PC-3 (cell line): ENCODE data around the gene ABRACL. TPM values are rescaled to one million over a fixed set of nuclear protein-coding genes. Genes with fewer than 3 reads are reported as not detected.
A peak's percentile ranks its signal among the peaks of the same experiment; 100 is the strongest.

Source experiments
- ATAC-seq: fragments of 200-7000 bp; cut with Tn5 transposase; 2 replicates; pipeline ENCODE4 v1.9.1; 2020; ENCODE audit warnings: mild to moderate bottlenecking, moderate library complexity
- BruUV-seq: library from RNA; stranded (reverse); fragments of 400-500 nt; replicated peaks from 2 replicates; lab custom pipeline; 2021; lab: Mats Ljungman, UMichigan
- CTCF ChIA-PET: fragments of 300-600 bp; sonication (Branson Sonifier 250); formaldehyde crosslinking; loops from one replicate; lab custom pipeline; 2022; ENCODE audit warnings: antibody characterized with exemption; lab: Charles Lee
- POLR2A ChIA-PET: fragments of 300-600 bp; sonication (Branson Sonifier 250); formaldehyde crosslinking; loops from one replicate; lab custom pipeline; 2022; ENCODE audit warnings: antibody characterized with exemption; ENCODE audit not compliant: unreplicated experiment; lab: Charles Lee
- DNase-seq: peaks from one replicate; pipeline ENCODE4 v3.0.0-alpha.2; 2015
- H2AFZ ChIP-seq: fragments of 300-600 bp; sonication (generic); 2 replicates; pipeline ENCODE4 v1.6.0; 2016; ENCODE audit warnings: antibody characterized with exemption, low read length
- H3F3A ChIP-seq: fragments of 300-600 bp; sonication (generic); one replicate; pipeline ENCODE4 v1.6.0; 2017; ENCODE audit warnings: antibody characterized with exemption, low read length, control low read depth, mild to moderate bottlenecking; ENCODE audit not compliant: unreplicated experiment
- H3K27ac ChIP-seq: fragments of 300-600 bp; sonication (generic); 2 replicates; pipeline ENCODE4 v1.5.1; 2016; ENCODE audit warnings: mild to moderate bottlenecking, low read length
- H3K27me3 ChIP-seq: fragments of 300-600 bp; sonication (generic); 2 replicates; pipeline ENCODE4 v1.6.1; 2016; ENCODE audit warnings: low read length, mixed read lengths
- H3K36me3 ChIP-seq: fragments of 300-600 bp; sonication (generic); 2 replicates; pipeline ENCODE4 v1.6.1; 2016; ENCODE audit warnings: low read depth, mixed run types, low read length, mixed read lengths
- H3K4me1 ChIP-seq: fragments of 300-600 bp; sonication (generic); 2 replicates; pipeline ENCODE4 v1.5.1; 2016; ENCODE audit warnings: low read length; ENCODE audit not compliant: insufficient read depth
- H3K4me2 ChIP-seq: fragments of 300-600 bp; sonication (generic); 2 replicates; pipeline ENCODE4 v1.6.0; 2016; ENCODE audit warnings: low read length
- H3K4me3 ChIP-seq: fragments of 300-600 bp; sonication (generic); 2 replicates; pipeline ENCODE4 v1.5.1; 2016; ENCODE audit warnings: mild to moderate bottlenecking, low read length, mixed read lengths
- H3K79me2 ChIP-seq: fragments of 300-600 bp; sonication (generic); 2 replicates; pipeline ENCODE4 v1.6.1; 2017; ENCODE audit warnings: low read length, mixed read lengths
- H3K9ac ChIP-seq: fragments of 300-600 bp; sonication (generic); 2 replicates; pipeline ENCODE4 v1.6.0; 2016; ENCODE audit warnings: mild to moderate bottlenecking, low read length
- H3K9me2 ChIP-seq: fragments of 300-600 bp; sonication (generic); replicated peaks from 2 replicates; pipeline ENCODE4 v1.6.1; 2016; ENCODE audit warnings: mixed run types, low read length, mixed read lengths
- H3K9me3 ChIP-seq: fragments of 300-600 bp; sonication (generic); 2 replicates; pipeline ENCODE4 v1.6.1; 2016; ENCODE audit warnings: low read length, mixed read lengths
- H4K20me1 ChIP-seq: fragments of 300-600 bp; sonication (generic); 2 replicates; pipeline ENCODE4 v1.6.1; 2016; ENCODE audit warnings: low read length, mixed read lengths
- CTCF ChIP-seq: fragments of 300-600 bp; sonication (generic); conservative IDR thresholded peaks from 2 replicates; pipeline ENCODE4 v1.5.1; 2017; ENCODE audit warnings: antibody characterized with exemption, low read depth, mild to moderate bottlenecking, low read length
- EZH2 ChIP-seq: fragments of 300-600 bp; sonication (generic); IDR thresholded peaks from one replicate; pipeline ENCODE4 v1.6.1; 2017; ENCODE audit warnings: antibody characterized with exemption, mild to moderate bottlenecking, low read length; ENCODE audit not compliant: unreplicated experiment
- EZH2phosphoT487 ChIP-seq: fragments of 300-600 bp; sonication (generic); IDR thresholded peaks from 2 replicates; pipeline ENCODE4 v1.6.1; 2018; ENCODE audit warnings: mild to moderate bottlenecking, antibody characterized with exemption, low read length, borderline replicate concordance
- intact Hi-C: fragments of 100-400 bp; cut with micrococcal nuclease; formaldehyde crosslinking; loops from 2 replicates; pipeline ENCODE4 v1.9.0; 2023
- total RNA-seq: library from RNA; depleted of rRNA; stranded (reverse); fragments of >200 nt; gene quantifications from 2 replicates; pipeline ENCODE4 v1.2.3, GENCODE V29; 2014

ABRACL gene
- total RNA-seq, 1 experiment from 2014 or later: 35.8 TPM

DNA sequence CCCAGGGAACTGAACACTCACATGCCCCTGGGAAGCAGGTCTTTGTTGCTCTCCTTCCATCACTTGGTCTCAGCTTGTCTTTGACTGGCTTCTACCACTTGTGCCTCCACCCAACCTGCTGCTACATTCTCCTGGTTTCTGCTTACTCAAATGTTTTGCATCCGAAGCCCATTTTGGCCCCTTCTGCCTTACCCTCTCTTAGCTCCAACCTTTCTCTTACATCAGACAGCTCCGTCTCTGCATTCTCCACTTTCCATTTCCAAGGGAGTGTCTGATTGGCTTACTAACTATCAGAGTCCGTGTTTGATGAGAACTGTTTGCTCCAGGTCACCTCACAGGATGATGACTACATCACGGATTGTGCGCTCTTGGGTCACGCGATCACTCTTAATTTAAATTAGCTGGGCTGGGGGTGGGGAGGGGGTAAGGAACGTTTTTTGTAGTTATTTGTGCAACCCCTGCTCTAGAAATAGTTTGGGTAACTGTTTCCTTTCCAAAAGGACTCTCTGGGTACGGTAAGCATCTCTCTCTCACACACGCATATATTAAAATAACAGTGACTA, 844 bp upstream of the ABRACL start:
- H4K20me1 ChIP-seq: no peaks in the 10 kb centered on the region
- no peak overlapping the region for H3K27ac ChIP-seq
- BruUV-seq: no TSS peak
- no peaks in the 10 kb centered on the region for H3K9me3 ChIP-seq
- peaks cover 9% of the 10 kb centered on the region for H3K4me1 ChIP-seq
- DNase-seq (no peak), ATAC-seq (no peak)
- H3K4me2 ChIP-seq: peak overlapping the region; percentile 90
- H3K27me3 ChIP-seq: no peaks in the 10 kb centered on the region
- no peaks in the 10 kb centered on the region for H3K36me3 ChIP-seq
- H2AFZ ChIP-seq: peak overlapping the region; percentile 95
- intact Hi-C loops: no loop called here
- ChIA-PET CTCF (no interaction called here), POLR2A (no interaction called here)
- no peaks in the 10 kb centered on the region for H3F3A ChIP-seq
- peak overlapping the region; percentile 67; the same call in 1 of the 2 replicates for H3K9ac ChIP-seq
- H3K79me2 ChIP-seq: peaks cover 38% of the 10 kb centered on the region
- H3K4me3 ChIP-seq: peak overlapping the region; percentile 91
- TF ChIP-seq CTCF: no peak
- no peak for TF ChIP-seq EZH2
- no peak for TF ChIP-seq EZH2phosphoT487
- no peaks in the 10 kb centered on the region for H3K9me2 ChIP-seq

DNA sequence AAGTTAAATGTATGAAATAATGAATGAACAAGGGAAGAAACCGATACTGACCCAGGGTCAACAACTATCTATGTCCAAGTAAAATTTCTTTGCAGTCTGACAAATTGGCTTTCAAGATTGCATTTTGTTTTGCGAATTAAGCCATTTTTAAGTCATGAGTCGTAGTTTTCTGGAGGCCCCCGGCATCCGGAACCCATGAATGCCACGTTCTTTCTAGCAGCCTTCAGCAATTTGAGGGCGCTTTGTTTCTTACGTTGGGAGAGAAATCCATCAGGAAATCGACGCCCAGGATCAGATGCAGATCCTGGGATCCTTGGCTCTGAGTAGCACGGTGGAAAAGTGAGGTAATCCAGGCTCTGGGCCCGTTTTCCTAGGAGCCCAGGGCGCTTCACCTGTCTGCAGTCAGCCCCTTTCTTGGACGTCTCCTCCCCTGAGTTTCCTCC, 309 bp upstream of the ABRACL start:
- no peak for ATAC-seq
- BruUV-seq: no TSS peak
- intact Hi-C loops: no loop called here

More for the DNA sequence above, 309 bp upstream of the ABRACL start:
- no peaks in the 10 kb centered on the region for H4K20me1 ChIP-seq
- H3K4me3 ChIP-seq: peak overlapping the region; percentile 91
- no peak overlapping the region for H3K27ac ChIP-seq
- peak overlapping the region; percentile 95 for H2AFZ ChIP-seq
- peaks cover 42% of the 10 kb centered on the region for H3K79me2 ChIP-seq
- no peaks in the 10 kb centered on the region for H3K9me2 ChIP-seq
- peak overlapping the region; percentile 67 for H3K9ac ChIP-seq
- H3F3A ChIP-seq: no peaks in the 10 kb centered on the region
- POLR2A ChIA-PET: no interaction called here
- H3K4me2 ChIP-seq: peak overlapping the region; percentile 90
- H3K27me3 ChIP-seq: no peaks in the 10 kb centered on the region
- no peak for DNase-seq
- no peaks in the 10 kb centered on the region for H3K36me3 ChIP-seq
- CTCF ChIA-PET: no interaction called here
- H3K4me1 ChIP-seq: peaks cover 9% of the 10 kb centered on the region
- TF ChIP-seq CTCF: no peak
- TF ChIP-seq EZH2phosphoT487: no peak
- TF ChIP-seq EZH2: no peak
- no peaks in the 10 kb centered on the region for H3K9me3 ChIP-seq
